ENCODE data around the gene ATG16L1. TPM values are rescaled to one million over a fixed set of nuclear protein-coding genes. Genes with fewer than 3 reads are reported as not detected.

The ATG16L1 gene
- total and polyA plus RNA-seq, 10 of the 15 experiments (the other 5 are each of a cell fraction or from before 2014, with no cell fraction given) = 5.2 to 26.6 (median 15.6) TPM

DNA sequence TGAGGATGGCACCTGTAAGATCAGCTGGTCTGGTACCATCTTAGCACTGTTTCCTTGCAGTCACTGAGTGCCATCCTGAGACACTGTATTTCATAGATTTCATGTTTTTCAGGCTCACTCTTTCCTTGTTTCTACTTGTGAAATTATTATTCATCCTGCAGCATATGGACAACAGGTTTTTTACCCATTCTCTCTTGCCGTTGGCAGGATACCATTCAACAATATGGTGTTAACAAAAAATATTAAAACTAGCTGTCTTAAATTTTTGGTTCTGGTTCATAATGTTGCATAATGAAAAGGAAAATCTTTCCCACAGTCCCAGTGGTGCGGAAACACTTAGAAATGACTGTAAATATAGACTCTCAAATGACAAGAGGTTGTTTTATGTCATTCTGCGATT lies 23.1 kb upstream of the ATG16L1 start (continued):
- TF ChIP-seq, protein P1, sequence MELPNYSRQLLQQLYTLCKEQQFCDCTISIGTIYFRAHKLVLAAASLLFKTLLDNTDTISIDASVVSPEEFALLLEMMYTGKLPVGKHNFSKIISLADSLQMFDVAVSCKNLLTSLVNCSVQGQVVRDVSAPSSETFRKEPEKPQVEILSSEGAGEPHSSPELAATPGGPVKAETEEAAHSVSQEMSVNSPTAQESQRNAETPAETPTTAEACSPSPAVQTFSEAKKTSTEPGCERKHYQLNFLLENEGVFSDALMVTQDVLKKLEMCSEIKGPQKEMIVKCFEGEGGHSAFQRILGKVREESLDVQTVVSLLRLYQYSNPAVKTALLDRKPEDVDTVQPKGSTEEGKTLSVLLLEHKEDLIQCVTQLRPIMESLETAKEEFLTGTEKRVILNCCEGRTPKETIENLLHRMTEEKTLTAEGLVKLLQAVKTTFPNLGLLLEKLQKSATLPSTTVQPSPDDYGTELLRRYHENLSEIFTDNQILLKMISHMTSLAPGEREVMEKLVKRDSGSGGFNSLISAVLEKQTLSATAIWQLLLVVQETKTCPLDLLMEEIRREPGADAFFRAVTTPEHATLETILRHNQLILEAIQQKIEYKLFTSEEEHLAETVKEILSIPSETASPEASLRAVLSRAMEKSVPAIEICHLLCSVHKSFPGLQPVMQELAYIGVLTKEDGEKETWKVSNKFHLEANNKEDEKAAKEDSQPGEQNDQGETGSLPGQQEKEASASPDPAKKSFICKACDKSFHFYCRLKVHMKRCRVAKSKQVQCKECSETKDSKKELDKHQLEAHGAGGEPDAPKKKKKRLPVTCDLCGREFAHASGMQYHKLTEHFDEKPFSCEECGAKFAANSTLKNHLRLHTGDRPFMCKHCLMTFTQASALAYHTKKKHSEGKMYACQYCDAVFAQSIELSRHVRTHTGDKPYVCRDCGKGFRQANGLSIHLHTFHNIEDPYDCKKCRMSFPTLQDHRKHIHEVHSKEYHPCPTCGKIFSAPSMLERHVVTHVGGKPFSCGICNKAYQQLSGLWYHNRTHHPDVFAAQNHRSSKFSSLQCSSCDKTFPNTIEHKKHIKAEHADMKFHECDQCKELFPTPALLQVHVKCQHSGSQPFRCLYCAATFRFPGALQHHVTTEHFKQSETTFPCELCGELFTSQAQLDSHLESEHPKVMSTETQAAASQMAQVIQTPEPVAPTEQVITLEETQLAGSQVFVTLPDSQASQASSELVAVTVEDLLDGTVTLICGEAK (IDR thresholded peaks at IDR 0.05; ENCODE audit: borderline replicate concordance) = no peak

DNA sequence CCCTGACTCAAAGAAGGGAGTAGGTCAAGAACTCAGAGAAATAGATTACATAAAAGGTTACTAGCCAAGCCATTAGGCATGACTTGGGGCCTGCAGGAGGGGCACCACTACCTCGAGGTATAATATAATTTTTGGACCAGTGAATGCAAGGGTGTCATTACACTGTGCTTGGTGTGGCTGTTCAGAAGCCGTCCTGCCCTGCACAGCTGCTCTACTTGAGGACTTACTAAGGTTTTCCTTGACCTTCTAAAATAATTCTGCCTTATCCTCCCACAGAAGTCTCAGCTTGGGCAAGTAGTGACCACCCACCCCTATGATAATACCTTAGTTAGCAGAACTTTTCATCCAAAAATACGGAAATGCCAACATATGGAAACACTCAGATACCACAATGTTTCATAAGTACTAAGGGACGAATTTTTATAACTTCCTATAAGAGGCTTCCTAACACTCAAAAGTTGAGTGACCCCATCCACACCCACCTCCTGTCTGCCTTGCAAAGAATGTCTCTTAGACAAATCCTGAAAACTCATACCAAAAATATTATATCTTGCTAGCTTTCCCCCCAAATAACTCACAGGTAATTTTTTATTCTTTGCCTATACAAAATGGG lies 17.7 kb upstream of the ATG16L1 start:
- POLR2A ChIA-PET = interaction anchor here (0.6 kb wide), 2 partner anchors 117 to 439 kb away, joined by 6 to 7 read pairs; no protein-coding TSS in a partner anchor
- CTCF ChIA-PET = interaction anchor here (1.0 to 1.5 kb wide), 4 partner anchors 17 to 54 kb away, joined by 3 to 4 read pairs (median 4); no protein-coding TSS in a partner anchor
- RAD21 ChIA-PET (ENCODE audit: unreplicated experiment) = interaction anchor here (0.6 to 1.5 kb wide), 3 partner anchors 8 to 1664 kb away, joined by 3 to 11 read pairs (median 3); no protein-coding TSS in a partner anchor
- WGBS (ENCODE audit: insufficient coverage, insufficient replicate concordance, low lambda C conversion rate, missing lambda C conversion rate) = 41% methylated on average over 4 of the region's 4 CpGs
- Histone ChIP-seq H3K79me2 (ENCODE audit: control insufficient read depth, insufficient read depth, low read length) (no peaks in the 10 kb centered on the region), H2AFZ (ENCODE audit: control insufficient read depth, low read depth, low read length) (no peak overlapping the region), H4K20me1 (ENCODE audit: control insufficient read depth, insufficient read depth) (no peaks in the 10 kb centered on the region), H3K27me3 (replicated peaks in 1 of 2; ENCODE audit: control insufficient read depth in 2 of 2, insufficient read depth in 2 of 2, low read length in 1 of 2) (no peaks in the 10 kb centered on the region), H3K4me2 (ENCODE audit: control insufficient read depth, insufficient read depth) (no peak overlapping the region), H3K9ac (ENCODE audit: control insufficient read depth, insufficient read depth, low read length) (no peak overlapping the region), H3K27ac (ENCODE audit: control insufficient read depth, insufficient read depth) (no peak overlapping the region), H3K36me3 (ENCODE audit: control insufficient read depth in 2 of 2, insufficient read depth in 2 of 2, low read length in 1 of 2) (no peaks in the 10 kb centered on the region), H3K9me3 (replicated peaks; ENCODE audit: control insufficient read depth, insufficient read depth, low read length) (no peaks in the 10 kb centered on the region), H3K4me1 (ENCODE audit: control insufficient read depth, insufficient read depth, low read length) (peaks cover 7% of the 10 kb centered on the region; the same call in 1 of the 2 replicates), H3K4me3 (no peak overlapping the region)
- SMC1A ChIA-PET (ENCODE audit: uncharacterized antibody, unreplicated experiment) = interaction anchor here (5.9 kb wide), 1 partner anchor 9 kb away, joined by 34 read pairs; no protein-coding TSS in a partner anchor
- DNase-seq (ENCODE audit: low read depth, low spot score) = no peak
- no peak for ATAC-seq
- intact Hi-C loops (cut with micrococcal nuclease; ENCODE audit: unreplicated experiment) (no loop called here), in situ Hi-C loops (cut with MboI) (no loop called here)
- BruUV-seq (replicated peaks) = no TSS peak
- FAIRE-seq = no peak
- TF ChIP-seq, protein P2, sequence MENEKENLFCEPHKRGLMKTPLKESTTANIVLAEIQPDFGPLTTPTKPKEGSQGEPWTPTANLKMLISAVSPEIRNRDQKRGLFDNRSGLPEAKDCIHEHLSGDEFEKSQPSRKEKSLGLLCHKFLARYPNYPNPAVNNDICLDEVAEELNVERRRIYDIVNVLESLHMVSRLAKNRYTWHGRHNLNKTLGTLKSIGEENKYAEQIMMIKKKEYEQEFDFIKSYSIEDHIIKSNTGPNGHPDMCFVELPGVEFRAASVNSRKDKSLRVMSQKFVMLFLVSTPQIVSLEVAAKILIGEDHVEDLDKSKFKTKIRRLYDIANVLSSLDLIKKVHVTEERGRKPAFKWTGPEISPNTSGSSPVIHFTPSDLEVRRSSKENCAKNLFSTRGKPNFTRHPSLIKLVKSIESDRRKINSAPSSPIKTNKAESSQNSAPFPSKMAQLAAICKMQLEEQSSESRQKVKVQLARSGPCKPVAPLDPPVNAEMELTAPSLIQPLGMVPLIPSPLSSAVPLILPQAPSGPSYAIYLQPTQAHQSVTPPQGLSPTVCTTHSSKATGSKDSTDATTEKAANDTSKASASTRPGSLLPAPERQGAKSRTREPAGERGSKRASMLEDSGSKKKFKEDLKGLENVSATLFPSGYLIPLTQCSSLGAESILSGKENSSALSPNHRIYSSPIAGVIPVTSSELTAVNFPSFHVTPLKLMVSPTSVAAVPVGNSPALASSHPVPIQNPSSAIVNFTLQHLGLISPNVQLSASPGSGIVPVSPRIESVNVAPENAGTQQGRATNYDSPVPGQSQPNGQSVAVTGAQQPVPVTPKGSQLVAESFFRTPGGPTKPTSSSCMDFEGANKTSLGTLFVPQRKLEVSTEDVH (IDR thresholded peaks at IDR 0.05; ENCODE audit: low read depth, partially characterized antibody) = no peak
- no peak for TF ChIP-seq RCOR1 (conservative IDR thresholded peaks at IDR 0.05; ENCODE audit: low read depth, low read length)
- TF ChIP-seq, protein P3, sequence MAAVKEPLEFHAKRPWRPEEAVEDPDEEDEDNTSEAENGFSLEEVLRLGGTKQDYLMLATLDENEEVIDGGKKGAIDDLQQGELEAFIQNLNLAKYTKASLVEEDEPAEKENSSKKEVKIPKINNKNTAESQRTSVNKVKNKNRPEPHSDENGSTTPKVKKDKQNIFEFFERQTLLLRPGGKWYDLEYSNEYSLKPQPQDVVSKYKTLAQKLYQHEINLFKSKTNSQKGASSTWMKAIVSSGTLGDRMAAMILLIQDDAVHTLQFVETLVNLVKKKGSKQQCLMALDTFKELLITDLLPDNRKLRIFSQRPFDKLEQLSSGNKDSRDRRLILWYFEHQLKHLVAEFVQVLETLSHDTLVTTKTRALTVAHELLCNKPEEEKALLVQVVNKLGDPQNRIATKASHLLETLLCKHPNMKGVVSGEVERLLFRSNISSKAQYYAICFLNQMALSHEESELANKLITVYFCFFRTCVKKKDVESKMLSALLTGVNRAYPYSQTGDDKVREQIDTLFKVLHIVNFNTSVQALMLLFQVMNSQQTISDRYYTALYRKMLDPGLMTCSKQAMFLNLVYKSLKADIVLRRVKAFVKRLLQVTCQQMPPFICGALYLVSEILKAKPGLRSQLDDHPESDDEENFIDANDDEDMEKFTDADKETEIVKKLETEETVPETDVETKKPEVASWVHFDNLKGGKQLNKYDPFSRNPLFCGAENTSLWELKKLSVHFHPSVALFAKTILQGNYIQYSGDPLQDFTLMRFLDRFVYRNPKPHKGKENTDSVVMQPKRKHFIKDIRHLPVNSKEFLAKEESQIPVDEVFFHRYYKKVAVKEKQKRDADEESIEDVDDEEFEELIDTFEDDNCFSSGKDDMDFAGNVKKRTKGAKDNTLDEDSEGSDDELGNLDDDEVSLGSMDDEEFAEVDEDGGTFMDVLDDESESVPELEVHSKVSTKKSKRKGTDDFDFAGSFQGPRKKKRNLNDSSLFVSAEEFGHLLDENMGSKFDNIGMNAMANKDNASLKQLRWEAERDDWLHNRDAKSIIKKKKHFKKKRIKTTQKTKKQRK (IDR thresholded peaks at IDR 0.05; ENCODE audit: low read depth, low read length) = no peak
